T47D (cell line): ENCODE results near the gene TMEM167A.
A peak's percentile ranks its signal among the peaks of the same experiment; 100 is the strongest.

Source experiments
- DNase-seq, 2 experiments: peaks; one replicate each; pipeline versions ENCODE4 v3.0.0 to v3.0.0-alpha.2; 2011 to 2012; ENCODE audit warnings: low read depth in 1 of 2, low spot score in 1 of 2
- JUND ChIP-seq: IDR thresholded peaks from 2 replicates; pipeline ENCODE4 v1.6.1; 2012; ENCODE audit warnings: low read depth
- in situ Hi-C: cut with HindIII; loops from 2 replicates; pipeline ENCODE4 v1.10.0; 2016; ENCODE audit warnings: low sequenced_read_pairs, low pct_unique_long_range_greater_than_20kb

TMEM167A gene

DNA sequence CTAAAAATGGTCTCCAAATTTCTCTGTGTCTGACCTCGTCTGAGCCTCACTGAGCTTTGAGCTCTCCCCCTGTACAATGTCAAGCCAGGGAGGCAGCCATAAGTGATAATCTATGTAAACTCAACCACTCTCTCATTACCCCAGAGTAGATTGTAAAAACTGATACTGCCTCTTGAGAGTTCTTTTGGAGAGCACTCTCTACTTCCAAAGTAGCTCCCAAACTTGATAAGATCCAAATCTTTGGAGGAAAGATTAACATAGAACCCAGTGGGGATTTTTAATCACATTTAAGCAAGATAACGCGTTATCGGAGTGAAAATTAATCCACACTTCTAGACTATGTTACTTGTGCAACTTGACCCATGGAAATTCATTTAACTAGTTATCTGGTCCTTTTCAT lies 54.9 kb downstream of the TMEM167A start:
- TF ChIP-seq JUND: no peak
- in situ Hi-C loops: no loop called here
- DNase-seq: no peak

DNA sequence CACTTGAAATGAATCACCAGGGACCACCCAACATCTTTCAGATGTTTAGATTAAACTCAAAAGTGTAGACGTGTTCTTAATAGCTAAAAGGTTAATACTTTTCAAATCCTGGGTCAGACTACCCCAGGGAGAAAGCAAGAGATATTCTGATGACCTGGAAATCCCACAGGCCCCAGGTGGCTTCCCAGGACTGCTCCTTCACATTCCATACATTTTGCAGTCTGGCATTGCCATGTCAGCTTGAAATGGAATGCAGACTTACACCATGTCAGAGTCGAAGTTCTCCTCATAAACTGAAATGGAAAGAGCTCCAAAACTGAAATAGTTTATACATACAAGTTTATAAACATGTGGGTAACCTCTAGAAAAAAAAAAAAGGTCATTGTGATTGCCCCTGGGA lies 61.5 kb downstream of the TMEM167A start:
- in situ Hi-C loops: no loop called here
- peak; percentile 13 to 41 for DNase-seq
- no peak for TF ChIP-seq JUND

DNA sequence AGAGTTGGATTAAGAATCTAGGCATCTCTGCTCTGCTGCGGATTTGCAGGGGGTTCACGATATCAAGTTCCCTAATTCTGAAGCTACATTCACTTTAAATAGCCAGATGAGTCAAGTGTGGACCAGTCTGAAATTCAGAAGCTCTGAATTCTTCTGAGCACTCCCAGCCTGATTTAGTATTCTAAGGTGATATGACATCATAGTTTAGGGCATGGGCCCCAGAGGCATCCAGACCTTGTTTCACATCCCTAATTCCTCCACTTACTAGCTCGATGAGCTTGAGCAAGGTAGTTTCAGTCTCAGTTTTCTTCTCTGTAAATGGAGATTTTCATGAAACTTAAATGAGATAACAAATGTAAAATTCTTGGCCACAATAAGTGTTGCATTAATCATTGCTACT lies 65.2 kb downstream of the TMEM167A start:
- DNase-seq: no peak
- in situ Hi-C loops: no loop called here
- no peak for TF ChIP-seq JUND

DNA sequence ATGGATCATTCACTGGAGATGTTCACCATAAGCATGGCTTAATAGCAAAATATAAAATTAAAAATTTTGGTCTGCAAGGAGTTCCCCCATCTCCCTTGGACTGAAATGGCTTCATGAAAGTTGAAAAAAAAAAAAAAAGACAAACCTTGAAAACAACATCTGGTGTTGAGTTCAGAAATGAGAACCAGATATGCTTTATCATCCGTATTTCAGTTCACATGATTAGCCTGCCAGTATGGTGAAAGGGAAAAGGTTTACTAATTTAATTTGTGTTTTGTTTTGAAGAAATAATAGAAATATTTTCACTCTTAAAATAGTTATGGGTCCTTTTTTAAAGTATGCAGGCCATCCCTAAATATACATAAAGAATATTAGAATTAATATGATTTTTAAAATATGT lies 67.8 kb downstream of the TMEM167A start:
- DNase-seq: no peak
- in situ Hi-C loops: no loop called here

DNA sequence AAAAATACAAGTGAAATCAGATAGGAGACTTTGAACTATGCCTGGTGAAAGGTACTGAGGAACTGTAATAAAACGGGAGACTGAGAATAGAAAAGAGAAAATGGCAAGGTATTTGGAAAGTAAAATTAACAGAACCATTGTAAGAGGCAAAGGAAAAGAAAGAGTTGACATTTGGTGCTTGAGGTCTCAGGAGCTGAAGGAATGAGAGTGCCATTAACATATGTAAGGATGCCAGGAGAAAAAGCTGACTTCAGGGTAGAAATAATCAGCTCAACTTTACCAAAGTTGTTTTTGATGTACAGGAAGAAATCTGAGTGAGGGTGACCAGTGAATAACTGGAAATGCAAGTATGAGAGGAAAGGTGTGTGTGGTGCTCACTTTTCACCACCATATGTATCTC lies 69.4 kb downstream of the TMEM167A start:
- in situ Hi-C loops: no loop called here
- no peak for DNase-seq
- TF ChIP-seq JUND: no peak

More for the DNA sequence above, 67.8 kb downstream of the TMEM167A start:
- no peak for TF ChIP-seq JUND

DNA sequence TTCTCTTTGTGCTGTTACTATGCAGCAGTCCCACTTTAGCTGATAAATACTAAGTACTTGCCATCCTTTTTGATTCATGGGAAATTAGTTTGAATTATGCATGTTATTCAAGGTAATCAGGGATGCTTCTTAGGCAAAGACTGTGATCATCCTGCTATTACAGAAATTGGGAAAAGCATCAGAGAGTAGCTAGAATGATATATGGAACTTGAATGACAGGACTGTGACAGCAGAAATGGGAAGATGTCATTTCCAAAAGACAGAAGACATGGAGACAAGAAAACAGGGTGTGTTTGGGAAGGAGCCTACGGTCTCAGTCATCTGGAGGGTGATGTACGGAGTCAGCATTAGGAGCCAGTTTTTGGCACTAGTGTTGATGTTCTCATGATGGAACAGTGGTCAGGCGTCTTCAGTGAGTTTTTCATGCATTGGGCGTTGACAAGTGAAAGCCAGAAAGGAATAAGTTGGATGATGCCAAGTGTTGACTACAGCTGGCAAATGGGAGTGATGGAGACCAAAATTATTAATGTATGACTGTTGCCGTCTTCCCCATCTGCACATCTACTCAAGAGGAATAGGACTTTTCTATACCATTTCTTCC lies 70.4 kb downstream of the TMEM167A start:
- no peak for TF ChIP-seq JUND
- DNase-seq: no peak
- in situ Hi-C loops: no loop called here

DNA sequence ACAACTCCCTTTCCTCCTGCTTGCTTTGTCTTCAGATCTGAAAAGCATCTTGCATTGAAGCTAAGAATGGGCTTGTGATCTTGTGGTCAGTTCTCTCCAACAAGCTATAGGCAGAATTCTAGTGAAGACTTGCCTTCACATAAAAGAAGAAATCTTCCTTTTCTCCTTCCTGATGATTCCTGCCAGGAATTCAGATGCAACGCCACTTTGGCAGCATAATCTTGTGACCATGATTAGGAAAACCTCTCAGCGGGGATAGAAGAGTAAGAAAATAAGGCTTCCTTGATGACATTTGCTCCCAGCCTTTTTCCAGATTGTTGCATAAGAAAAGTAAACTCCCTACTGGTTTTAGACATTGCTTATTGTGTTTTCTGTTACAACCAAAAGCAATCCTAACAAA lies 73.4 kb downstream of the TMEM167A start:
- TF ChIP-seq JUND: no peak
- DNase-seq: no peak
- in situ Hi-C loops: no loop called here
